HG03159 (cell line): ENCODE data around the gene SCUBE2.

ENCODE experiments used
- ATAC-seq: cut with Tn5 transposase; IDR thresholded peaks from one replicate; pipeline ENCODE4 v1.9.1; 2021; ENCODE audit warnings: mild to moderate bottlenecking, moderate library complexity; ENCODE audit not compliant: unreplicated experiment

SCUBE2 gene

GRCh38 chr11:9076046-9076445 lies 15.4 kb downstream of the SCUBE2 start:
- no peak for ATAC-seq

GRCh38 chr11:9075556-9075955 lies 15.8 kb downstream of the SCUBE2 start:
- no peak for ATAC-seq

- no peak for ATAC-seq
These were observed 16.9 kb downstream of the SCUBE2 start for GRCh38 chr11:9074338-9075029.

- no peak for ATAC-seq
These were observed 17.8 kb downstream of the SCUBE2 start for GRCh38 chr11:9073466-9074225.

- ATAC-seq: no peak
These were observed 18.7 kb downstream of the SCUBE2 start for GRCh38 chr11:9072626-9073176.

- no peak for ATAC-seq
These were observed 19.7 kb downstream of the SCUBE2 start for GRCh38 chr11:9071692-9072091.

- ATAC-seq: no peak
These were observed 20.5 kb downstream of the SCUBE2 start for GRCh38 chr11:9070749-9071491.

- no peak for ATAC-seq
These were observed 21.4 kb downstream of the SCUBE2 start for GRCh38 chr11:9069862-9070470.

GRCh38 chr11:9069256-9069655 lies 22.1 kb downstream of the SCUBE2 start:
- ATAC-seq: no peak

- ATAC-seq: no peak
These were observed 24.9 kb downstream of the SCUBE2 start for GRCh38 chr11:9066433-9066925.

GRCh38 chr11:9065607-9066432 lies 25.6 kb downstream of the SCUBE2 start:
- no peak for ATAC-seq

GRCh38 chr11:9061807-9062206 lies 29.6 kb downstream of the SCUBE2 start:
- no peak for ATAC-seq

GRCh38 chr11:9060700-9061111 lies 30.7 kb downstream of the SCUBE2 start:
- ATAC-seq: peak; percentile 96

- ATAC-seq: no peak
These were observed 32.0 kb downstream of the SCUBE2 start for GRCh38 chr11:9059406-9059805.

GRCh38 chr11:9057888-9058287 lies 33.5 kb downstream of the SCUBE2 start:
- no peak for ATAC-seq

- no peak for ATAC-seq
These were observed 34.4 kb downstream of the SCUBE2 start for GRCh38 chr11:9057007-9057406.

GRCh38 chr11:9056467-9056866 lies 34.9 kb downstream of the SCUBE2 start:
- no peak for ATAC-seq

GRCh38 chr11:9053316-9054035 lies 37.9 kb downstream of the SCUBE2 start:
- no peak for ATAC-seq

GRCh38 chr11:9052316-9052715 lies 39.1 kb downstream of the SCUBE2 start:
- no peak for ATAC-seq
